Kidney (tissue), 14 donors: Measurements from ENCODE around the gene EIF4G3. TPM values are rescaled to one million over a fixed set of nuclear protein-coding genes. Genes with fewer than 3 reads are reported as not detected.
"Not testable (repeated sequence)": the region's sequence is repeated elsewhere in the genome, so short reads cannot be mapped to it uniquely, and the experiment has no call there.

ENCODE experiments used
- DNase-seq, 5 donors: peaks; one replicate each; pipeline ENCODE4 v3.0.0-alpha.2; 2013 to 2020
- FAIRE-seq: peaks from 2 replicates; lab custom pipeline; 2012; peaks lifted over from hg19 to GRCh38; lab: Jason Lieb, UNC
- H3K27ac ChIP-seq, 2 donors: one replicate each; pipeline ENCODE4 v1.7.0; 2013; ENCODE audit warnings: low read depth in 2 of 2, low read length in 2 of 2, inconsistent platforms in 1 of 2
- H3K27me3 ChIP-seq: one replicate; pipeline ENCODE4 v1.7.1; 2013; ENCODE audit warnings: low read length, inconsistent platforms; ENCODE audit not compliant: control insufficient read depth, insufficient read depth
- H3K36me3 ChIP-seq, 3 donors: one replicate each; pipeline versions ENCODE4 v1.7.0 to v1.7.1; 2013; ENCODE audit warnings: low read length in 3 of 3, control low read depth in 1 of 3, inconsistent platforms in 1 of 3; ENCODE audit not compliant: insufficient read depth in 3 of 3, control insufficient read depth in 2 of 3
- H3K4me1 ChIP-seq, 3 donors: one replicate each; pipeline versions ENCODE4 v1.7.0 to v1.7.1; 2013; ENCODE audit warnings: low read length in 3 of 3, inconsistent platforms in 1 of 3, low read depth in 1 of 3; ENCODE audit not compliant: control insufficient read depth in 2 of 3, insufficient read depth in 2 of 3
- H3K4me3 ChIP-seq, 3 donors: one replicate each; pipeline versions ENCODE4 v1.7.0 to v1.8.1; 2013; ENCODE audit warnings: low read length in 3 of 3, control low read depth in 1 of 3, inconsistent platforms in 1 of 3
- H3K9ac ChIP-seq, 3 donors: one replicate each; pipeline versions ENCODE4 v1.7.0 to v1.7.1; 2013; ENCODE audit warnings: low read length in 3 of 3, control low read depth in 1 of 3, inconsistent platforms in 1 of 3
- H3K9me3 ChIP-seq, 3 donors: one replicate each; pipeline versions ENCODE4 v1.7.0 to v1.7.1; 2013; ENCODE audit warnings: low read length in 3 of 3, control low read depth in 1 of 3, inconsistent platforms in 1 of 3; ENCODE audit not compliant: control insufficient read depth in 2 of 3, insufficient read depth in 1 of 3
- CTCF ChIP-seq: IDR thresholded peaks from 3 replicates; pipeline ENCODE4 v1.5.1; 2012; ENCODE audit warnings: mild to moderate bottlenecking, moderate library complexity, borderline replicate concordance; ENCODE audit not compliant: insufficient read depth; ENCODE audit errors: extremely low read depth
- intact Hi-C: fragments of 100-400 bp; cut with DNase I; formaldehyde crosslinking; loops from one replicate; pipeline ENCODE4 v1.11.1; 2022
- polyA plus RNA-seq: library from polyadenylated mRNA; stranded (reverse); fragments of 350-450 nt; fragmentation: Illumina TruSeq; extraction: RNeasy Lipid Tissue Mini Kit (QIAGEN cat#74804); gene quantifications from one replicate; pipeline ENCODE4 v1.2.3, GENCODE V29; 2014; ENCODE audit warnings: low read depth, low replicate concordance; ENCODE audit not compliant: insufficient read depth
- total RNA-seq: library from RNA; stranded (reverse); fragmentation: NEBNext Ultra II Directional; extraction: Animal tissue kit (Norgen Biotek cat#: 25700); gene quantifications from one replicate; pipeline ENCODE4 v1.2.1, GENCODE V29; 2021
- donor health status: control.
- donor health status: control.
- donor health status: control.
- donor health status: control.
- donor health status: control.
- donor health status: DM: yes; HTN: yes; CAD: no.
- donor health status: Normal renal cell carcinoma (clear cell type).

EIF4G3 gene
- total and polyA plus RNA-seq, 2 donors from 2014 or later, result 14.8 to 61.6 TPM

GRCh38 chr1:21097729-21098128 lies 79.0 kb downstream of the EIF4G3 start:
- Histone ChIP-seq H3K9ac (no peak overlapping the region), H3K9me3 (no peaks in the 10 kb centered on the region), H3K27me3 (no peaks in the 10 kb centered on the region), H3K36me3 (no peaks in the 10 kb centered on the region), H3K4me3 (no peak overlapping the region), H3K27ac (no peak overlapping the region), H3K4me1 (no peaks in the 10 kb centered on the region)
- FAIRE-seq (no peak), DNase-seq (no peak)
- intact Hi-C loops, result no loop called here
- no peak for TF ChIP-seq CTCF

GRCh38 chr1:21095976-21096375 lies 80.7 kb downstream of the EIF4G3 start:
- TF ChIP-seq CTCF, result no peak
- H3K27ac ChIP-seq, result no peak overlapping the region
- DNase-seq (no peak), FAIRE-seq (no peak)
- no peaks in the 10 kb centered on the region for H3K36me3 ChIP-seq
- no peak overlapping the region for H3K4me3 ChIP-seq
- no peaks in the 10 kb centered on the region for H3K27me3 ChIP-seq
- H3K9ac ChIP-seq, result no peak overlapping the region
- no peaks in the 10 kb centered on the region for H3K9me3 ChIP-seq
- no peaks in the 10 kb centered on the region for H3K4me1 ChIP-seq
- intact Hi-C loops, result no loop called here

- H3K4me1 ChIP-seq, DNase-seq, H3K27me3 ChIP-seq, H3K27ac ChIP-seq, H3K9me3 ChIP-seq, H3K9ac ChIP-seq, H3K36me3 ChIP-seq, FAIRE-seq, H3K4me3 ChIP-seq, intact Hi-C loops: not testable (repeated sequence)
Observed at GRCh38 chr1:21094282-21094681, 82.4 kb downstream of the EIF4G3 start.

GRCh38 chr1:21093271-21093958 lies 83.3 kb downstream of the EIF4G3 start:
- H3K4me3 ChIP-seq, H3K36me3 ChIP-seq, H3K9ac ChIP-seq, DNase-seq, H3K27ac ChIP-seq, H3K4me1 ChIP-seq, intact Hi-C loops, FAIRE-seq, H3K9me3 ChIP-seq, H3K27me3 ChIP-seq: not testable (repeated sequence)

- intact Hi-C loops, H3K27ac ChIP-seq, H3K9me3 ChIP-seq, H3K27me3 ChIP-seq, H3K36me3 ChIP-seq, H3K4me1 ChIP-seq, FAIRE-seq, H3K4me3 ChIP-seq, DNase-seq, H3K9ac ChIP-seq: not testable (repeated sequence)
Observed at GRCh38 chr1:21092545-21092944, 84.2 kb downstream of the EIF4G3 start.

- FAIRE-seq, H3K4me3 ChIP-seq, H3K9ac ChIP-seq, intact Hi-C loops, DNase-seq, H3K36me3 ChIP-seq, H3K27ac ChIP-seq, H3K4me1 ChIP-seq, H3K27me3 ChIP-seq, H3K9me3 ChIP-seq: not testable (repeated sequence)
Observed at GRCh38 chr1:21091053-21091690, 85.5 kb downstream of the EIF4G3 start.
